ENCODE results near the gene PELO.
"Not testable (repeated sequence)": the region's sequence is repeated elsewhere in the genome, so short reads cannot be mapped to it uniquely, and the experiment has no call there.

Gene PELO

GRCh38 chr5:52800394-52801213 is 12.9 kb downstream of the PELO start:
- DNase-seq (ENCODE audit: low read depth in 2 of 2): peak in 1 of 2 donors; percentile 39

GRCh38 chr5:52801329-52801728 is 13.6 kb downstream of the PELO start:
- no peak for DNase-seq (ENCODE audit: low read depth in 2 of 2)

GRCh38 chr5:52802272-52802973 is 14.7 kb downstream of the PELO start:
- no peak for DNase-seq (ENCODE audit: low read depth in 2 of 2)

- no peak for DNase-seq (ENCODE audit: low read depth in 2 of 2)
Observed at GRCh38 chr5:52802974-52803336, 15.2 kb downstream of the PELO start.

GRCh38 chr5:52804387-52804791 is 16.7 kb downstream of the PELO start:
- no peak for DNase-seq (ENCODE audit: low read depth in 2 of 2)

GRCh38 chr5:52804981-52805380 is 17.3 kb downstream of the PELO start:
- no peak for DNase-seq (ENCODE audit: low read depth in 2 of 2)

- DNase-seq (ENCODE audit: low read depth in 2 of 2): no peak
Observed at GRCh38 chr5:52805615-52806014, 17.9 kb downstream of the PELO start.

- DNase-seq (ENCODE audit: low read depth in 2 of 2): no peak
Observed at GRCh38 chr5:52807037-52807436, 19.3 kb downstream of the PELO start.

- no peak for DNase-seq (ENCODE audit: low read depth in 2 of 2)
Observed at GRCh38 chr5:52807723-52808122, 20.0 kb downstream of the PELO start.

GRCh38 chr5:52808316-52808901 is 20.7 kb downstream of the PELO start:
- no peak for DNase-seq (ENCODE audit: low read depth in 2 of 2)

GRCh38 chr5:52809884-52810283 is 22.2 kb downstream of the PELO start:
- no peak for DNase-seq (ENCODE audit: low read depth in 2 of 2)

- no peak for DNase-seq (ENCODE audit: low read depth in 2 of 2)
Observed at GRCh38 chr5:52810426-52810825, 22.7 kb downstream of the PELO start.

- no peak for DNase-seq (ENCODE audit: low read depth in 2 of 2)
Observed at GRCh38 chr5:52811067-52811749, 23.5 kb downstream of the PELO start.

GRCh38 chr5:52814352-52815148 is 26.8 kb downstream of the PELO start:
- no peak for DNase-seq (ENCODE audit: low read depth in 2 of 2)

GRCh38 chr5:52817818-52818217 is 30.1 kb downstream of the PELO start:
- DNase-seq (ENCODE audit: low read depth in 2 of 2): no peak

GRCh38 chr5:52818360-52818759 is 30.6 kb downstream of the PELO start:
- DNase-seq (ENCODE audit: low read depth in 2 of 2): no peak

GRCh38 chr5:52818807-52819206 is 31.1 kb downstream of the PELO start:
- DNase-seq (ENCODE audit: low read depth in 2 of 2): not testable (repeated sequence)

- DNase-seq (ENCODE audit: low read depth in 2 of 2): no peak
Observed at GRCh38 chr5:52821901-52822300, 34.2 kb downstream of the PELO start.

- DNase-seq (ENCODE audit: low read depth in 2 of 2): no peak
Observed at GRCh38 chr5:52822437-52822836, 34.7 kb downstream of the PELO start.

GRCh38 chr5:52824827-52825226 is 37.1 kb downstream of the PELO start:
- DNase-seq (ENCODE audit: low read depth in 2 of 2): no peak

- DNase-seq (ENCODE audit: low read depth in 2 of 2): no peak
Observed at GRCh38 chr5:52825826-52826225, 38.1 kb downstream of the PELO start.

- no peak for DNase-seq (ENCODE audit: low read depth in 2 of 2)
Observed at GRCh38 chr5:52827815-52828214, 40.1 kb downstream of the PELO start.

Data from stimulated activated CD8-positive, alpha-beta memory T cell treated with anti-CD3 and anti-CD28 coated beads, Interleukin-7, amount 100 ng/mL, for 4 hours (primary cell).